HepG2 (cell line): ENCODE measurements around the gene YBX2. TPM values are rescaled to one million over a fixed set of nuclear protein-coding genes. Genes with fewer than 3 reads are reported as not detected.

ENCODE experiments used
- EED ChIP-seq: sonication (generic); formaldehyde crosslinking; IDR thresholded peaks from 2 replicates; pipeline ENCODE4 v1.5.0; 2020; ENCODE audit warnings: mild to moderate bottlenecking, missing genetic modification reagents
- FOSL2 ChIP-seq: sonication (generic); formaldehyde crosslinking; IDR thresholded peaks from 2 replicates; pipeline ENCODE4 v1.4.0; 2020; ENCODE audit warnings: missing genetic modification reagents
- FOXA3 ChIP-seq: IDR thresholded peaks from 2 replicates; pipeline ENCODE4 v1.6.1; 2016; ENCODE audit warnings: missing genetic modification reagents, missing compliant biosample characterization
- FOXC1 ChIP-seq: sonication (generic); formaldehyde crosslinking; IDR thresholded peaks from 2 replicates; pipeline ENCODE4 v1.8.0; 2022; ENCODE audit warnings: mild to moderate bottlenecking, missing genetic modification reagents, borderline replicate concordance
- IRX3 ChIP-seq: sonication (generic); formaldehyde crosslinking; IDR thresholded peaks from 2 replicates; pipeline ENCODE4 v1.8.1; 2023; ENCODE audit warnings: mild to moderate bottlenecking, low read depth, missing genetic modification reagents, borderline replicate concordance
- KMT2B ChIP-seq: IDR thresholded peaks from 2 replicates; pipeline ENCODE4 v1.6.1; 2016; ENCODE audit warnings: missing genetic modification reagents, missing compliant biosample characterization
- PAXIP1 ChIP-seq: sonication (generic); formaldehyde crosslinking; conservative IDR thresholded peaks from 2 replicates; pipeline ENCODE4 v1.4.0; 2020; ENCODE audit warnings: mild to moderate bottlenecking, missing genetic modification reagents, moderate library complexity
- SMARCE1 ChIP-seq: fragments of 450-650 bp; IDR thresholded peaks from 2 replicates; pipeline ENCODE4 v1.6.1; 2017; ENCODE audit warnings: borderline replicate concordance
- SNAPC4 ChIP-seq: sonication (generic); formaldehyde crosslinking; IDR thresholded peaks from 2 replicates; pipeline ENCODE4 v1.4.0; 2020; ENCODE audit warnings: mild to moderate bottlenecking, missing genetic modification reagents
- SOX13 ChIP-seq, 3 experiments: fragments of 450-650 bp in 1 of 3; sonication (generic) in 1 of 3; formaldehyde crosslinking in 1 of 3; IDR thresholded peaks in 2 of 3; conservative IDR thresholded peaks in 1 of 3; 2 replicates each; pipeline versions ENCODE4 v1.5.0 to v1.6.1; 2016 to 2020; ENCODE audit warnings: antibody characterized with exemption in 1 of 3, mild to moderate bottlenecking in 1 of 3, missing compliant biosample characterization in 1 of 3, missing genetic modification reagents in 1 of 3, moderate library complexity in 1 of 3
- SOX6 ChIP-seq, 2 experiments: fragments of 450-650 bp in 1 of 2; sonication (generic) in 1 of 2; formaldehyde crosslinking in 1 of 2; IDR thresholded peaks; 2 replicates each; pipeline versions ENCODE4 v1.4.0 to v1.6.1; 2017 to 2020; ENCODE audit warnings: antibody characterized with exemption in 1 of 2, mild to moderate bottlenecking in 1 of 2, missing genetic modification reagents in 1 of 2
- SPEN ChIP-seq: sonication (generic); formaldehyde crosslinking; IDR thresholded peaks from 2 replicates; pipeline ENCODE4 v1.5.1; 2020; ENCODE audit warnings: low read depth, mild to moderate bottlenecking, missing genetic modification reagents
- ZFP36L1 ChIP-seq: sonication (generic); formaldehyde crosslinking; IDR thresholded peaks from 2 replicates; pipeline ENCODE4 v1.8.0; 2022; ENCODE audit warnings: mild to moderate bottlenecking, missing genetic modification reagents, moderate library complexity
- ZHX1 ChIP-seq: sonication (generic); formaldehyde crosslinking; IDR thresholded peaks from 2 replicates; pipeline ENCODE4 v1.8.1; 2022; ENCODE audit warnings: low read depth, mild to moderate bottlenecking, missing genetic modification reagents
- ZIK1 ChIP-seq: sonication (generic); formaldehyde crosslinking; IDR thresholded peaks from 2 replicates; pipeline ENCODE4 v1.5.0; 2020; ENCODE audit warnings: mild to moderate bottlenecking, low read depth, missing genetic modification reagents, borderline replicate concordance
- ZKSCAN1 ChIP-seq: fragments of 150-350 bp; IDR thresholded peaks from 2 replicates; pipeline ENCODE4 v1.6.1; 2014; ENCODE audit warnings: low read length
- polyA plus RNA-seq, 8 experiments: library from polyadenylated mRNA; depleted of rRNA in 3 of 8; stranded (reverse) in 7 of 8; unstranded in 1 of 8; fragments of >200 nt; fragmentation: Illumina TruSeq in 4 of 8; extraction: Trizol in 4 of 8; gene quantifications; 2 replicates each; pipeline versions ENCODE4 v1.2.1 to v1.2.3, GENCODE V29; 2011 to 2016; ENCODE audit warnings: low read depth in 4 of 8, missing spikeins in 1 of 8, mixed read lengths in 1 of 8; ENCODE audit not compliant: insufficient read depth in 1 of 8
- total RNA-seq, 5 experiments: library from RNA; depleted of rRNA; stranded (reverse); fragments of >200 nt; fragmentation: Illumina TruSeq; extraction: Trizol; gene quantifications; 2 replicates each; pipeline ENCODE4 v1.2.3, GENCODE V29; 2016; ENCODE audit warnings: low read depth in 1 of 5

YBX2 gene
- total and polyA plus RNA-seq, 2 of the 13 experiments (the other 11 are each of a cell fraction or from before 2014, with no cell fraction given), result 0.12 to 0.22 TPM

GRCh38 chr17:7239091-7240027 lies 55.1 kb downstream of the YBX2 start, which contains the start of gene PHF23 (continued):
- TF ChIP-seq FOXA3 (CRISPR knock-in tag) (0 out of 2 replicates have a peak, but pooled peaks have one; percentile 7), ZFP36L1 (CRISPR knock-in tag) (no peak), ZIK1 (CRISPR knock-in tag) (no peak), EED (CRISPR knock-in tag) (no peak), PAXIP1 (CRISPR knock-in tag) (peak; percentile 53), ZHX1 (CRISPR knock-in tag) (no peak), ZKSCAN1 (no peak), SNAPC4 (no peak), SOX6 (IDR thresholded peaks at IDR 0.05) (no peak), SOX6 (CRISPR knock-in tag; IDR thresholded peaks at IDR 0.05) (peak; percentile 53), IRX3 (no peak), SOX13 (IDR thresholded peaks at IDR 0.05) (no peak), SOX13 (CRISPR knock-in tag; conservative IDR thresholded peaks at IDR 0.05 in 1 of 2, IDR thresholded peaks at IDR 0.05 in 1 of 2) (no peak; a peak in 1 of 4 replicates), SMARCE1 (no peak), FOXC1 (CRISPR knock-in tag) (peak; percentile 20; the same call in 1 of the 2 replicates), FOSL2 (peak; percentile 21; the same call in 1 of the 2 replicates), SPEN (CRISPR knock-in tag) (peak; percentile 54; the same call in 1 of the 2 replicates), KMT2B (CRISPR knock-in tag) (no peak; the same call in 1 of the 2 replicates)
